Measurements from ENCODE around the gene DCAF8L1.

Gene DCAF8L1

GRCh38 chrX:27964432-27964831 is 16.8 kb downstream of the DCAF8L1 start:
- no peak for TF ChIP-seq GATA2 (IDR thresholded peaks at IDR 0.05; ENCODE audit: low read depth, low read length)
- TF ChIP-seq GATA3 (IDR thresholded peaks at IDR 0.05; ENCODE audit: low read depth, low read length): no peak

GRCh38 chrX:27953171-27953570 is 28.1 kb downstream of the DCAF8L1 start:
- TF ChIP-seq GATA2 (IDR thresholded peaks at IDR 0.05; ENCODE audit: low read depth, low read length): no peak
- TF ChIP-seq GATA3 (IDR thresholded peaks at IDR 0.05; ENCODE audit: low read depth, low read length): no peak

- TF ChIP-seq GATA3 (IDR thresholded peaks at IDR 0.05; ENCODE audit: low read depth, low read length) (no peak), GATA2 (IDR thresholded peaks at IDR 0.05; ENCODE audit: low read depth, low read length) (no peak)
Measured at GRCh38 chrX:27933361-27933760, 47.9 kb downstream of the DCAF8L1 start.

Measured in SH-SY5Y (cell line).